GM23248 (cell line): ENCODE results near the gene DONSON.

Source experiments
- EZH2 ChIP-seq: fragments of 200-600 bp; sonication (generic); IDR thresholded peaks from 2 replicates; pipeline ENCODE4 v1.6.1; 2018; ENCODE audit warnings: antibody characterized with exemption, mild to moderate bottlenecking; ENCODE audit not compliant: insufficient read depth, poor library complexity, severe bottlenecking
- EZH2phosphoT487 ChIP-seq: fragments of 200-600 bp; sonication (generic); IDR thresholded peaks from 2 replicates; pipeline ENCODE4 v1.6.1; 2018; ENCODE audit warnings: antibody characterized with exemption, moderate library complexity, mild to moderate bottlenecking, low read depth; ENCODE audit not compliant: insufficient read depth

- TF ChIP-seq EZH2 (no peak), EZH2phosphoT487 (no peak)
Observed at GRCh38 chr21:33542640-33543504, 45.6 kb downstream of the DONSON start, which contains the start of gene SON.
